BLaER1 treated with 17β-estradiol and CSF1 and Interleukin-3, amounts not matched to agents 10 nM and 100 nM (cell line): ENCODE data around the gene ATP6V0A1.

Experiments used
- H3K27ac ChIP-seq, 11 experiments: shearing (Covaris generic); formaldehyde crosslinking; 2 replicates each; pipeline ENCODE4 v1.8.1; 2022
- H3K27me3 ChIP-seq, 11 experiments: shearing (Covaris generic); formaldehyde crosslinking; 2 replicates each; pipeline ENCODE4 v1.8.1; 2022
- H3K36me3 ChIP-seq, 11 experiments: shearing (Covaris generic); formaldehyde crosslinking; 2 replicates each; pipeline ENCODE4 v1.8.1; 2022
- H3K4me1 ChIP-seq, 10 experiments: shearing (Covaris generic); formaldehyde crosslinking; 2 replicates each; pipeline ENCODE4 v1.8.1; 2022
- H3K4me2 ChIP-seq, 11 experiments: shearing (Covaris generic); formaldehyde crosslinking; 2 replicates each; pipeline ENCODE4 v1.8.1; 2022
- H3K4me3 ChIP-seq, 10 experiments: shearing (Covaris generic); formaldehyde crosslinking; 2 replicates each; pipeline ENCODE4 v1.8.1; 2022
- H3K9ac ChIP-seq, 11 experiments: shearing (Covaris generic); formaldehyde crosslinking; 2 replicates each; pipeline ENCODE4 v1.8.1; 2022
- H3K9me3 ChIP-seq, 11 experiments: shearing (Covaris generic); formaldehyde crosslinking; replicated peaks in 1 of 11; 2 replicates each; pipeline ENCODE4 v1.8.1; 2022
- H4K20me1 ChIP-seq, 11 experiments: shearing (Covaris generic); formaldehyde crosslinking; 2 replicates each; pipeline ENCODE4 v1.8.1; 2022
- Cebpa-rat ChIP-seq, 11 experiments: shearing (Covaris generic); IDR thresholded peaks; 2 replicates each; pipeline ENCODE4 v1.8.1; 2022

ATP6V0A1 gene

DNA sequence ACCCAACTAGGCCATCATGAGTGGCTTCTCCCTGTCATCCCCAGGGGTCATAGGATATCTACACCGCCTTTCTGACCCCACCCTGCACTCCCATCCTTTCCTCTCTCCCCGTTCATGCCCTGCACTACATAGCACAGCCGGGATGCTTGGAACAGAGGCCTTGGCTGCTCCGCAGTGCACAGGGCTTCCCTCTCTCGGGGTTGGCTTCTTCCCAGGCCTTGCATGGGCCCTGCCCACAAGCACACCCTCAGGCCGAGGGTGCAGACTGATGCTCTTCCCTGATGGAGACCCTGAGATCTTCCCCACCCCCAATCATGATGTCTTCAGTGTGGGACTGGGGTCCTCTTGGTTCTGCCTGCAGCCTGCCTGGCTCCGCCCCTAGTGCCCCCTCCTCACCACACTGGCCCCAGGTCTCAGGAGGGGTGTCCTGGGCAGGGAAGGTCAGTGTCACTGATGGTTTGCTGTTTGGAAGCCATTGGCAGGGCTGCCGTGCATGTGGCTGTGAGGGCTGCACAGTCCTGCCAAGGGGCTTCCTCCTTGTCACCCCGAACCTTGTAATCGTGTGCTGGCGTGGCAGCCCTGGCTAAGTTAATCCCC is 63.1 kb downstream of the ATP6V0A1 start:
- no peak for TF ChIP-seq Cebpa-rat (IDR thresholded peaks at IDR 0.05)
- Histone ChIP-seq H3K27me3 (no peaks in the 10 kb centered on the region), H3K9ac (0 out of 22 replicates have a peak overlapping the region, but pooled peaks of 1 of the 11 experiments have one; percentile 5), H3K9me3 (no peaks in the 10 kb centered on the region), H4K20me1 (peaks cover 0 to 62% (median 0%) of the 10 kb centered on the region in 11 experiments; a peak in 5 of 22 replicates), H3K36me3 (peaks cover 0 to 53% (median 0%) of the 10 kb centered on the region in 11 experiments; a peak in 7 of 22 replicates), H3K4me2 (peak overlapping the region in 1 of 11 experiments; percentile 80; a peak in 1 of 22 replicates), H3K27ac (no peak overlapping the region), H3K4me3 (no peak overlapping the region), H3K4me1 (peaks cover 23 to 70% (median 49%) of the 10 kb centered on the region in 10 experiments)

DNA sequence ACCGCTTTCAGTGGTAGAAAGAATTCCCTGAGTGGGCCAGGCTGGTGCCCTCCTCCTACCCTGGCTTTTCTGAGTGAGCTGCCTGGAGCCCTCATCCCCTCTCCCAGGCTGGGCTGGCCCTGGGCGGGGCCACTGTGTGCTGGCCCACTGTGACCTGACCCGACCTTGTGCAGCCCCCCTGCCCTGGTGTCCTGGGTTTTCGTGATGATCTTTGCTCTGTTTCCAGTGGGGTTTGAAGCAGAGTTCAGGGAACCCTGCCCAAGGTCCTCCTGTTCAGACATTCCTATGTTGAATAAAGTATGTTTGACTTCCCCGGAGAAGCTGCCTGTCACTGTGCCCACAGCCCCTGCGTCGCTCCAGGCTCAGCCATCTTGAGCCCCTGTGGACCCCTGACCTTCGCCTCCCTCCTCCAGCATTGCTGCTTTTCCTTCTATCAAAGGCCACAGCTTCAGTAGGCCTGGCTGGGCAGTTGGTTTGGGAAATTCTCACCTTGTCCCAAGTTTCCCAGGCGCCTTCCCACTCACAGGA is 63.6 kb downstream of the ATP6V0A1 start:
- H3K4me3 ChIP-seq: no peak overlapping the region
- H3K4me1 ChIP-seq: peaks cover 28 to 69% (median 49%) of the 10 kb centered on the region in 10 experiments
- no peak for TF ChIP-seq Cebpa-rat (IDR thresholded peaks at IDR 0.05)
- no peaks in the 10 kb centered on the region for H3K9me3 ChIP-seq
- H3K27me3 ChIP-seq: no peaks in the 10 kb centered on the region
- peaks cover 0 to 48% (median 0%) of the 10 kb centered on the region in 11 experiments; a peak in 7 of 22 replicates for H3K36me3 ChIP-seq
- no peak overlapping the region for H3K27ac ChIP-seq
- no peak overlapping the region for H3K4me2 ChIP-seq
- peak overlapping the region in 1 of 11 experiments; percentile 5; a peak in 1 of 22 replicates for H3K9ac ChIP-seq
- H4K20me1 ChIP-seq: peaks cover 0 to 56% (median 0%) of the 10 kb centered on the region in 11 experiments; a peak in 5 of 22 replicates

GRCh38 chr17:42522798-42523278 is 64.2 kb downstream of the ATP6V0A1 start:
- peaks cover 0 to 48% (median 0%) of the 10 kb centered on the region in 11 experiments; a peak in 7 of 22 replicates for H3K36me3 ChIP-seq
- no peak overlapping the region for H3K4me2 ChIP-seq
- H3K27me3 ChIP-seq: no peaks in the 10 kb centered on the region
- no peak overlapping the region; a peak in 1 of 22 replicates for H3K9ac ChIP-seq
- no peak overlapping the region for H3K27ac ChIP-seq
- peaks cover 28 to 64% (median 46%) of the 10 kb centered on the region in 10 experiments for H3K4me1 ChIP-seq
- TF ChIP-seq Cebpa-rat (IDR thresholded peaks at IDR 0.05): no peak
- H4K20me1 ChIP-seq: peaks cover 0 to 52% (median 0%) of the 10 kb centered on the region in 11 experiments; a peak in 5 of 22 replicates
- no peak overlapping the region for H3K4me3 ChIP-seq
- H3K9me3 ChIP-seq: no peaks in the 10 kb centered on the region

DNA sequence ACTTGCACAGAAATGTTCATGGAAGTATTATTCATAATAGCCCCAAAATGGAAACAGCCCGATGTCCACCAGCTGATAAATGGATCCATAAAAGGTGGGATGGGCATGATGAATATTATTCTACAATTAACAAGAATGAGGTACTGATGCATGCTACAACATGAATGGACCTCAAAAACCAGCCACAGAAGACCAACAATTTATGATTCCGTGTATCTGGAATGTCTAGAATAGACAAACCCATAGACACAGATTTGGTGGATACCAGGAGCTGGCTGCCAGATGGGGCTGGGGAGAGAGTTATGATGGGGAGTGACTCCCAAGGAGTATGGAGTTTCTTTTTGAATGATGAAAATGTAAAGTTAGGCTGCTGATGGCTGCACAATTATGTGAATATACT is 66.5 kb downstream of the ATP6V0A1 start:
- Histone ChIP-seq H3K4me2 (no peak overlapping the region), H3K4me1 (peaks cover 16 to 60% (median 37%) of the 10 kb centered on the region in 10 experiments)

DNA sequence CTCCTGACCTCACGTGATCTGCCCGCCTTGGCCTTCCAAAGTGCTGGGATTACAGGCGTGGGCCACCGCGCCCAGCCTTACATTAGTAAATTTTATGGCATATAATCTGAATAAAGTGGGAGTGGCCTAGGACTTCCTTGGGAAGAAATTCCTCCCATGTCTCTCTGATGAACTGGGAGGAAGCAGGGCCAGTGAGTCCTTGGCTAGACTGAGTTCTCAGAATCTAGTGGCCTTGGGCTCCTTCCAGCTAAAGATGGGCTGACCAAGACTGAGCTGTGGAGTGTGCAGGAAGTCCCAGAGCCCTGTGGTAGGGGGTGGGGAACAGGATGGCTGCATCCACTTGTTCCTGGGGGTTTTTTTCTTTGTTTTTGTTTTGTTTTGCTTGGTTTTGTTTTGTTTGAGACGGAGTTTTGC is 67.4 kb downstream of the ATP6V0A1 start:
- H4K20me1 ChIP-seq: peaks cover 0 to 24% (median 0%) of the 10 kb centered on the region in 11 experiments; a peak in 5 of 22 replicates
- H3K4me3 ChIP-seq: no peak overlapping the region
- no peaks in the 10 kb centered on the region for H3K9me3 ChIP-seq
- H3K27me3 ChIP-seq: no peaks in the 10 kb centered on the region
- no peak for TF ChIP-seq Cebpa-rat (IDR thresholded peaks at IDR 0.05)
- peaks cover 0 to 32% (median 0%) of the 10 kb centered on the region in 11 experiments; a peak in 7 of 22 replicates for H3K36me3 ChIP-seq
- H3K9ac ChIP-seq: no peak overlapping the region
- peaks cover 24 to 60% (median 40%) of the 10 kb centered on the region in 10 experiments for H3K4me1 ChIP-seq
- no peak overlapping the region for H3K27ac ChIP-seq
- H3K4me2 ChIP-seq: peak overlapping the region in 10 of 11 experiments; percentile 31 to 59 (median 40); a peak in 14 of 22 replicates

More for the DNA sequence above, 66.5 kb downstream of the ATP6V0A1 start:
- Histone ChIP-seq H4K20me1 (peaks cover 0 to 32% (median 0%) of the 10 kb centered on the region in 11 experiments; a peak in 5 of 22 replicates), H3K4me3 (no peak overlapping the region), H3K9ac (no peak overlapping the region), H3K27me3 (no peaks in the 10 kb centered on the region), H3K27ac (no peak overlapping the region), H3K9me3 (no peaks in the 10 kb centered on the region), H3K36me3 (peaks cover 0 to 39% (median 0%) of the 10 kb centered on the region in 11 experiments; a peak in 7 of 22 replicates)
- TF ChIP-seq Cebpa-rat (IDR thresholded peaks at IDR 0.05): no peak

DNA sequence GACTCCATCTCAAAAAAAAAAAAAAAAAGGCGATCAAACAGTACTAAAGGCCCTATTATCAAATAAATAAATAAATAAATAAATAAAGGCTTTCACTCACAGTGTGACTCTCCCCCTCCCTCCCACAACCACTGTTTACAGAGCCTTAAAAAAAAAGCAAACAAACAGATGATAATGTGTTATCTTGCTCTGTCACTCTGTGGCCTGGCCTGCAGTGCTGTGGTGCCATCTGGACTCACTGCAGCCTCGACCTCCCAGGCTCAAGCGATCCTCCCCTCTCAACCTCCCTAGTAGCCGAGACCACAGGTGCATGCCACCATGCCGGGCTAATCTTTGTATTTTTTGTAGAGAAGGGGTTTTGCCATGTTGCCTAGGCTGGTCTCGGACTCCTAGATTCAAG is 69.3 kb downstream of the ATP6V0A1 start:
- Histone ChIP-seq H3K4me2 (no peak overlapping the region), H3K27ac (no peak overlapping the region), H4K20me1 (peaks cover 0 to 5% (median 0%) of the 10 kb centered on the region in 11 experiments; a peak in 4 of 22 replicates), H3K4me1 (peaks cover 39 to 62% (median 55%) of the 10 kb centered on the region in 10 experiments), H3K9ac (no peak overlapping the region), H3K4me3 (no peak overlapping the region), H3K9me3 (no peaks in the 10 kb centered on the region), H3K27me3 (no peaks in the 10 kb centered on the region), H3K36me3 (peaks cover 0 to 13% (median 0%) of the 10 kb centered on the region in 11 experiments; a peak in 5 of 22 replicates)
- TF ChIP-seq Cebpa-rat (IDR thresholded peaks at IDR 0.05): no peak

- no peak for TF ChIP-seq Cebpa-rat (IDR thresholded peaks at IDR 0.05)
- Histone ChIP-seq H4K20me1 (no peaks in the 10 kb centered on the region), H3K4me2 (peak overlapping the region in 8 of 11 experiments; percentile 14 to 89 (median 84); a peak in 13 of 22 replicates), H3K27ac (peak overlapping the region in 1 of 11 experiments; percentile 21; a peak in 1 of 22 replicates), H3K4me3 (no peak overlapping the region), H3K27me3 (no peaks in the 10 kb centered on the region), H3K36me3 (peaks cover 0 to 2% (median 0%) of the 10 kb centered on the region in 11 experiments; a peak in 2 of 22 replicates), H3K4me1 (peaks cover 43 to 71% (median 62%) of the 10 kb centered on the region in 10 experiments), H3K9ac (peak overlapping the region in 1 of 11 experiments; percentile 8; a peak in 1 of 22 replicates), H3K9me3 (no peaks in the 10 kb centered on the region)
Observed at GRCh38 chr17:42529061-42529460, 70.4 kb downstream of the ATP6V0A1 start.

DNA sequence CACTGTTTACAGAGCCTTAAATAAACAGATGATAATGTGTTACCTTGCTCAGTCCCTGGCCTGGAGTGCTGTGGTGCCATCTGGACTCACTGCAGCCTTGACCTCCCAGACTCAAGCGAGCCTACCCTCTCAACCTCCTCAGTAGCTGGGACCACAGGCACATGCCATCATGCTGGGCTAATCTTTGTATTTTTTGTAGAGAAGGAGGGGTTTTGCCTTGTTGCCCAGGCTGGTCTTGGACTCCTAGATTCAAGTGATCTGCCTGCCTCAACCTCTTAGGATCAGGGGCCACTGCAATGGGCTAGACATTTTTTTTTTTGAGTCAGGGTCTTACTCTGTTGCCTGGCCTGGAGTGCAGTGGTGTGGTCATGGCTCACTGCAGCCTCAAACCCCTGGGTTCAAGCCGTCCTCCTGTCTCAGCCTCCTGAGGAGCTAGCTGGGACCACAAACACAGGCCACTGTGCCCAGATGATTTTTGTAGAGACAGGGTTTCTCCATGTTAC is 72.3 kb downstream of the ATP6V0A1 start:
- Histone ChIP-seq H3K36me3 (no peaks in the 10 kb centered on the region), H3K4me3 (no peak overlapping the region), H3K4me2 (peak overlapping the region; percentile 78 to 96 (median 86); a peak in 19 of 22 replicates), H3K4me1 (peaks cover 53 to 77% (median 72%) of the 10 kb centered on the region in 10 experiments), H3K9ac (no peak overlapping the region; a peak in 1 of 22 replicates), H3K27me3 (no peaks in the 10 kb centered on the region), H3K9me3 (no peaks in the 10 kb centered on the region), H3K27ac (peak overlapping the region in 1 of 11 experiments; percentile 74; a peak in 3 of 22 replicates), H4K20me1 (no peaks in the 10 kb centered on the region)
- no peak for TF ChIP-seq Cebpa-rat (IDR thresholded peaks at IDR 0.05)
